ENCODE data around the gene PHLDA1. TPM values are rescaled to one million over a fixed set of nuclear protein-coding genes. Genes with fewer than 3 reads are reported as not detected.

Gene PHLDA1
- total and polyA plus RNA-seq, 4 donors = 2.8 to 11.5 (median 5.7) TPM

GRCh38 chr12:75979181-75979580, 52.4 kb downstream of the PHLDA1 start (continued):
- TF ChIP-seq, protein P1, sequence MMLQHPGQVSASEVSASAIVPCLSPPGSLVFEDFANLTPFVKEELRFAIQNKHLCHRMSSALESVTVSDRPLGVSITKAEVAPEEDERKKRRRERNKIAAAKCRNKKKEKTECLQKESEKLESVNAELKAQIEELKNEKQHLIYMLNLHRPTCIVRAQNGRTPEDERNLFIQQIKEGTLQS (IDR thresholded peaks at IDR 0.05) = no peak
- TF ChIP-seq, protein P2, sequence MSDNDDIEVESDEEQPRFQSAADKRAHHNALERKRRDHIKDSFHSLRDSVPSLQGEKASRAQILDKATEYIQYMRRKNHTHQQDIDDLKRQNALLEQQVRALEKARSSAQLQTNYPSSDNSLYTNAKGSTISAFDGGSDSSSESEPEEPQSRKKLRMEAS (IDR thresholded peaks at IDR 0.05) = no peak
- TF ChIP-seq FOXA1 (IDR thresholded peaks at IDR 0.05) (no peak), JUND (IDR thresholded peaks at IDR 0.05) (no peak), NR2F2 (IDR thresholded peaks at IDR 0.05) (no peak), RAD21 (IDR thresholded peaks at IDR 0.05) (no peak)
- TF ChIP-seq, protein P3, sequence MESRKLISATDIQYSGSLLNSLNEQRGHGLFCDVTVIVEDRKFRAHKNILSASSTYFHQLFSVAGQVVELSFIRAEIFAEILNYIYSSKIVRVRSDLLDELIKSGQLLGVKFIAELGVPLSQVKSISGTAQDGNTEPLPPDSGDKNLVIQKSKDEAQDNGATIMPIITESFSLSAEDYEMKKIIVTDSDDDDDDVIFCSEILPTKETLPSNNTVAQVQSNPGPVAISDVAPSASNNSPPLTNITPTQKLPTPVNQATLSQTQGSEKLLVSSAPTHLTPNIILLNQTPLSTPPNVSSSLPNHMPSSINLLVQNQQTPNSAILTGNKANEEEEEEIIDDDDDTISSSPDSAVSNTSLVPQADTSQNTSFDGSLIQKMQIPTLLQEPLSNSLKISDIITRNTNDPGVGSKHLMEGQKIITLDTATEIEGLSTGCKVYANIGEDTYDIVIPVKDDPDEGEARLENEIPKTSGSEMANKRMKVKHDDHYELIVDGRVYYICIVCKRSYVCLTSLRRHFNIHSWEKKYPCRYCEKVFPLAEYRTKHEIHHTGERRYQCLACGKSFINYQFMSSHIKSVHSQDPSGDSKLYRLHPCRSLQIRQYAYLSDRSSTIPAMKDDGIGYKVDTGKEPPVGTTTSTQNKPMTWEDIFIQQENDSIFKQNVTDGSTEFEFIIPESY (IDR thresholded peaks at IDR 0.05) = no peak

DNA sequence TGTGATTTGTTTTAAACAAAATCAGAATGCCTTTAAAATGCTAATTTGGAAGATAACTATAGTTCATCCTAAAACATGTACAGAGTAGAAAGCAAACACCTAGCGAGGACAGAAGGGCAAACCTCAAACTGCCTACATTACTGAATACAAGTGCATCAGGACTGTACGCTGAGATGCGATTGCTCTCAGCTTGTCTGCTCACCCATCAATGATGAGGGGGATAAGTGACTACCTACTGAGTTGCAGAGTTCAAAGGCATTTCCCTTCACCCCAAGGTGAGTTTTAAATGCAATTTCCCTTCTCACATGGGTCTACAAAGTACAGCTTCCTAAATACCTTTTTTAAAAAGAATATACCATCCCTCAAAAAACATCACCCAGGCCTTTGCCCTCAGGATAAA, 52.9 kb downstream of the PHLDA1 start:
- Histone ChIP-seq H3K36me3 (ENCODE audit: control insufficient read depth in 4 of 4, insufficient read depth in 3 of 4, low read depth in 1 of 4, low read length in 3 of 4) (no peaks in the 10 kb centered on the region), H3K27me3 (ENCODE audit: control insufficient read depth in 4 of 4, insufficient read depth in 4 of 4, low read length in 3 of 4) (no peaks in the 10 kb centered on the region), H3K4me3 (ENCODE audit: low read depth in 1 of 3, low read length in 3 of 3) (no peak overlapping the region), H3K9me3 (ENCODE audit: control insufficient read depth in 4 of 4, low read length in 3 of 4) (no peaks in the 10 kb centered on the region), H3K4me1 (ENCODE audit: control insufficient read depth in 4 of 4, insufficient read depth in 4 of 4, low read length in 3 of 4) (peaks cover 5 to 20% (median 15%) of the 10 kb centered on the region in 4 donors), H3K9ac (ENCODE audit: low read depth in 1 of 2, low read length in 2 of 2) (peak overlapping the region in 1 of 2 donors; percentile 10), H3K27ac (ENCODE audit: low read depth in 1 of 2, low read length in 2 of 2) (peak overlapping the region; percentile 87 to 88)
- no peak for DNase-seq (ENCODE audit: low spot score)
- WGBS = 78% methylated on average over 3 of the region's 3 CpGs
- TF ChIP-seq EGR1 (IDR thresholded peaks at IDR 0.05; ENCODE audit: low read depth in 2 of 2) = no peak
- no peak for TF ChIP-seq TAF1 (conservative IDR thresholded peaks at IDR 0.05)
- TF ChIP-seq RXRA (IDR thresholded peaks at IDR 0.05) = no peak
- TF ChIP-seq RAD21 (IDR thresholded peaks at IDR 0.05) = no peak
- no peak for TF ChIP-seq SP1 (IDR thresholded peaks at IDR 0.05)
- no peak for TF ChIP-seq HNF4A (conservative IDR thresholded peaks at IDR 0.05)

GRCh38 chr12:75977952-75978671, 53.5 kb downstream of the PHLDA1 start:
- peak overlapping the region; percentile 87 to 88 for H3K27ac ChIP-seq (ENCODE audit: low read depth in 1 of 2, low read length in 2 of 2)
- H3K9me3 ChIP-seq (ENCODE audit: control insufficient read depth in 4 of 4, low read length in 3 of 4) = no peaks in the 10 kb centered on the region
- no peaks in the 10 kb centered on the region for H3K36me3 ChIP-seq (ENCODE audit: control insufficient read depth in 4 of 4, insufficient read depth in 3 of 4, low read depth in 1 of 4, low read length in 3 of 4)
- H3K4me1 ChIP-seq (ENCODE audit: control insufficient read depth in 4 of 4, insufficient read depth in 4 of 4, low read length in 3 of 4) = peaks cover 5 to 20% (median 15%) of the 10 kb centered on the region in 4 donors
- no peak overlapping the region for H3K4me3 ChIP-seq (ENCODE audit: low read depth in 1 of 3, low read length in 3 of 3)
- 6% methylated on average over 5 of the region's 5 CpGs for WGBS
- DNase-seq (ENCODE audit: low spot score) = peak; percentile 36
- H3K9ac ChIP-seq (ENCODE audit: low read depth in 1 of 2, low read length in 2 of 2) = no peak overlapping the region
- no peaks in the 10 kb centered on the region for H3K27me3 ChIP-seq (ENCODE audit: control insufficient read depth in 4 of 4, insufficient read depth in 4 of 4, low read length in 3 of 4)
- peak; percentile 79 to 84 for TF ChIP-seq RAD21 (IDR thresholded peaks at IDR 0.05)
- peak; percentile 90 for TF ChIP-seq FOXA2 (IDR thresholded peaks at IDR 0.05)
- peak; percentile 63 for TF ChIP-seq TAF1 (conservative IDR thresholded peaks at IDR 0.05)
- TF ChIP-seq YY1 (IDR thresholded peaks at IDR 0.05) = peak; percentile 92
- TF ChIP-seq, protein P1 (IDR thresholded peaks at IDR 0.05) = peak; percentile 99
- TF ChIP-seq HNF4A (conservative IDR thresholded peaks at IDR 0.05) = peak; percentile 96 to 97
- TF ChIP-seq, protein P4, sequence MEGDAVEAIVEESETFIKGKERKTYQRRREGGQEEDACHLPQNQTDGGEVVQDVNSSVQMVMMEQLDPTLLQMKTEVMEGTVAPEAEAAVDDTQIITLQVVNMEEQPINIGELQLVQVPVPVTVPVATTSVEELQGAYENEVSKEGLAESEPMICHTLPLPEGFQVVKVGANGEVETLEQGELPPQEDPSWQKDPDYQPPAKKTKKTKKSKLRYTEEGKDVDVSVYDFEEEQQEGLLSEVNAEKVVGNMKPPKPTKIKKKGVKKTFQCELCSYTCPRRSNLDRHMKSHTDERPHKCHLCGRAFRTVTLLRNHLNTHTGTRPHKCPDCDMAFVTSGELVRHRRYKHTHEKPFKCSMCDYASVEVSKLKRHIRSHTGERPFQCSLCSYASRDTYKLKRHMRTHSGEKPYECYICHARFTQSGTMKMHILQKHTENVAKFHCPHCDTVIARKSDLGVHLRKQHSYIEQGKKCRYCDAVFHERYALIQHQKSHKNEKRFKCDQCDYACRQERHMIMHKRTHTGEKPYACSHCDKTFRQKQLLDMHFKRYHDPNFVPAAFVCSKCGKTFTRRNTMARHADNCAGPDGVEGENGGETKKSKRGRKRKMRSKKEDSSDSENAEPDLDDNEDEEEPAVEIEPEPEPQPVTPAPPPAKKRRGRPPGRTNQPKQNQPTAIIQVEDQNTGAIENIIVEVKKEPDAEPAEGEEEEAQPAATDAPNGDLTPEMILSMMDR (IDR thresholded peaks at IDR 0.05; ENCODE audit: low read depth, low read length, missing input control) = peak; percentile 40
- TF ChIP-seq, protein P5, sequence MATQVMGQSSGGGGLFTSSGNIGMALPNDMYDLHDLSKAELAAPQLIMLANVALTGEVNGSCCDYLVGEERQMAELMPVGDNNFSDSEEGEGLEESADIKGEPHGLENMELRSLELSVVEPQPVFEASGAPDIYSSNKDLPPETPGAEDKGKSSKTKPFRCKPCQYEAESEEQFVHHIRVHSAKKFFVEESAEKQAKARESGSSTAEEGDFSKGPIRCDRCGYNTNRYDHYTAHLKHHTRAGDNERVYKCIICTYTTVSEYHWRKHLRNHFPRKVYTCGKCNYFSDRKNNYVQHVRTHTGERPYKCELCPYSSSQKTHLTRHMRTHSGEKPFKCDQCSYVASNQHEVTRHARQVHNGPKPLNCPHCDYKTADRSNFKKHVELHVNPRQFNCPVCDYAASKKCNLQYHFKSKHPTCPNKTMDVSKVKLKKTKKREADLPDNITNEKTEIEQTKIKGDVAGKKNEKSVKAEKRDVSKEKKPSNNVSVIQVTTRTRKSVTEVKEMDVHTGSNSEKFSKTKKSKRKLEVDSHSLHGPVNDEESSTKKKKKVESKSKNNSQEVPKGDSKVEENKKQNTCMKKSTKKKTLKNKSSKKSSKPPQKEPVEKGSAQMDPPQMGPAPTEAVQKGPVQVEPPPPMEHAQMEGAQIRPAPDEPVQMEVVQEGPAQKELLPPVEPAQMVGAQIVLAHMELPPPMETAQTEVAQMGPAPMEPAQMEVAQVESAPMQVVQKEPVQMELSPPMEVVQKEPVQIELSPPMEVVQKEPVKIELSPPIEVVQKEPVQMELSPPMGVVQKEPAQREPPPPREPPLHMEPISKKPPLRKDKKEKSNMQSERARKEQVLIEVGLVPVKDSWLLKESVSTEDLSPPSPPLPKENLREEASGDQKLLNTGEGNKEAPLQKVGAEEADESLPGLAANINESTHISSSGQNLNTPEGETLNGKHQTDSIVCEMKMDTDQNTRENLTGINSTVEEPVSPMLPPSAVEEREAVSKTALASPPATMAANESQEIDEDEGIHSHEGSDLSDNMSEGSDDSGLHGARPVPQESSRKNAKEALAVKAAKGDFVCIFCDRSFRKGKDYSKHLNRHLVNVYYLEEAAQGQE (IDR thresholded peaks at IDR 0.05) = peak; percentile 92
- peak; percentile 93 for TF ChIP-seq FOXA1 (IDR thresholded peaks at IDR 0.05)
- TF ChIP-seq, protein P2 (IDR thresholded peaks at IDR 0.05) = peak; percentile 99
- TF ChIP-seq HNF4G (IDR thresholded peaks at IDR 0.05) = peak; percentile 90
- TF ChIP-seq JUND (IDR thresholded peaks at IDR 0.05) = peak; percentile 100
- TF ChIP-seq, protein P3 (IDR thresholded peaks at IDR 0.05) = peak; percentile 95
- TF ChIP-seq GABPA (IDR thresholded peaks at IDR 0.05 in 1 of 2, conservative IDR thresholded peaks at IDR 0.05 in 1 of 2) = peak in 1 of 2 donors; percentile 80
- peak; percentile 100 for TF ChIP-seq SP1 (IDR thresholded peaks at IDR 0.05)
- TF ChIP-seq RXRA (IDR thresholded peaks at IDR 0.05) = peak; percentile 97 to 99

Data from liver (tissue), 9 donors.